HepG2 (cell line): ENCODE data around the gene IL1RL2. TPM values are rescaled to one million over a fixed set of nuclear protein-coding genes. Genes with fewer than 3 reads are reported as not detected.

ENCODE experiments used
- ATAC-seq: fragments of 200-7000 bp; cut with Tn5 transposase; 3 replicates; pipeline ENCODE4 v1.9.1; 2020; ENCODE audit warnings: mild to moderate bottlenecking, moderate library complexity
- BruUV-seq: library from RNA; stranded (reverse); fragments of 400-500 nt; replicated peaks from 2 replicates; lab custom pipeline; 2021; lab: Mats Ljungman, UMichigan
- CTCF ChIA-PET: fragments of 300-600 bp; formaldehyde crosslinking; extraction: SDS; loops from one replicate; lab custom pipeline; 2021; ENCODE audit warnings: low total read pairs, inconsistent platforms, low intra/inter-chr PET ratio; lab: Yijun Ruan, JAX
- POLR2A ChIA-PET: fragments of 350-600 bp; sonication (Branson Sonifier 250); formaldehyde crosslinking; loops from one replicate; lab custom pipeline; 2020; ENCODE audit warnings: antibody characterized with exemption, inconsistent platforms; lab: Yijun Ruan, JAX
- DNase-seq: peaks from one replicate; pipeline ENCODE4 v3.0.0-alpha.2; 2015; ENCODE audit warnings: low spot score
- FAIRE-seq: peaks from 3 replicates; lab custom pipeline; 2011; peaks lifted over from hg19 to GRCh38; lab: Jason Lieb, UNC
- H2AFZ ChIP-seq: one replicate; pipeline ENCODE4 v1.6.1; 2011; ENCODE audit warnings: low read length, inconsistent platforms
- H3K27ac ChIP-seq: fragments of 300-600 bp; 3 replicates; pipeline ENCODE4 v1.8.0; 2011; ENCODE audit warnings: mixed run types, mild to moderate bottlenecking, mixed read lengths, low read length, inconsistent platforms; ENCODE audit not compliant: insufficient read depth; ENCODE audit errors: extremely low read length
- H3K27me3 ChIP-seq, 2 experiments: fragments of 200-600 bp in 1 of 2; 2 replicates in 1 of 2; 3 replicates in 1 of 2; pipeline versions ENCODE4 v1.6.0 to v1.8.0; 2011; ENCODE audit warnings: low read length in 2 of 2, mild to moderate bottlenecking in 2 of 2, moderate library complexity in 2 of 2, inconsistent platforms in 1 of 2; ENCODE audit not compliant: insufficient read depth in 2 of 2, control insufficient read depth in 1 of 2
- H3K36me3 ChIP-seq, 2 experiments: fragments of 200-600 bp in 1 of 2; replicated peaks in 1 of 2; 2 replicates in 1 of 2; 3 replicates in 1 of 2; pipeline versions ENCODE4 v1.5.1 to v1.8.0; 2011; ENCODE audit warnings: low read length in 2 of 2, inconsistent platforms in 1 of 2; ENCODE audit not compliant: insufficient read depth in 2 of 2, control insufficient read depth in 1 of 2
- H3K4me1 ChIP-seq: 2 replicates; pipeline ENCODE4 v1.5.1; 2012; ENCODE audit warnings: low read length, inconsistent platforms; ENCODE audit not compliant: insufficient read depth
- H3K4me2 ChIP-seq: 2 replicates; pipeline ENCODE4 v1.6.0; 2011; ENCODE audit warnings: low read depth, low read length, inconsistent platforms
- H3K4me3 ChIP-seq, 3 experiments: fragments of 200-600 bp in 1 of 3; sonication (generic), shearing (Covaris generic) in 1 of 3; replicated peaks in 1 of 3; 2 replicates each; pipeline ENCODE4 v1.5.1; 2011 to 2016; ENCODE audit warnings: low read length in 3 of 3, inconsistent platforms in 2 of 3, low read depth in 2 of 3, mild to moderate bottlenecking in 2 of 3, control low read depth in 1 of 3, mixed read lengths in 1 of 3; ENCODE audit not compliant: insufficient read depth in 1 of 3
- H3K79me2 ChIP-seq: one replicate; pipeline ENCODE4 v1.6.1; 2011; ENCODE audit warnings: low read length, inconsistent platforms; ENCODE audit not compliant: insufficient read depth
- H3K9ac ChIP-seq: 2 replicates; pipeline ENCODE4 v1.6.0; 2011; ENCODE audit warnings: mild to moderate bottlenecking, low read depth, low read length, inconsistent platforms; ENCODE audit not compliant: insufficient read depth
- H3K9me3 ChIP-seq: 2 replicates; pipeline ENCODE4 v1.5.1; 2012; ENCODE audit warnings: mild to moderate bottlenecking, low read length
- H4K20me1 ChIP-seq: 2 replicates; pipeline ENCODE4 v1.6.0; 2011; ENCODE audit warnings: inconsistent platforms, mild to moderate bottlenecking, low read length, moderate library complexity; ENCODE audit not compliant: insufficient read depth
- ATF7 ChIP-seq, 2 experiments: fragments of 450-650 bp in 1 of 2; sonication (generic) in 1 of 2; formaldehyde crosslinking in 1 of 2; IDR thresholded peaks; 2 replicates each; pipeline versions ENCODE4 v1.4.0 to v1.6.1; 2016 to 2020; ENCODE audit warnings: antibody characterized with exemption in 1 of 2, mild to moderate bottlenecking in 1 of 2, missing genetic modification reagents in 1 of 2
- GPN1 ChIP-seq: sonication (generic); formaldehyde crosslinking; IDR thresholded peaks from 2 replicates; pipeline ENCODE4 v1.5.1; 2020; ENCODE audit warnings: missing genetic modification reagents, borderline replicate concordance
- IRF2 ChIP-seq: IDR thresholded peaks from 2 replicates; pipeline ENCODE4 v1.6.1; 2018; ENCODE audit warnings: missing genetic modification reagents, missing compliant biosample characterization
- KLF6 ChIP-seq: IDR thresholded peaks from 2 replicates; pipeline ENCODE4 v1.8.0; 2016; ENCODE audit warnings: missing biosample characterization, missing genetic modification reagents
- NCOR1 ChIP-seq: fragments of 200-600 bp; sonication (generic); IDR thresholded peaks from 2 replicates; pipeline ENCODE4 v1.7.0; 2017; ENCODE audit warnings: antibody characterized with exemption, low read length, borderline replicate concordance
- NFIB ChIP-seq: sonication (generic); formaldehyde crosslinking; IDR thresholded peaks from 2 replicates; pipeline ENCODE4 v1.9.0; 2021; ENCODE audit warnings: missing genetic modification reagents, mild to moderate bottlenecking, borderline replicate concordance
- NR2F1 ChIP-seq, 2 experiments: fragments of 450-650 bp in 1 of 2; formaldehyde crosslinking in 1 of 2; IDR thresholded peaks; 2 replicates each; pipeline versions ENCODE4 v1.5.0 to v1.6.1; 2016 to 2020; ENCODE audit warnings: mild to moderate bottlenecking in 1 of 2, missing compliant biosample characterization in 1 of 2, missing genetic modification reagents in 1 of 2, moderate library complexity in 1 of 2
- NRL ChIP-seq: sonication (generic); formaldehyde crosslinking; IDR thresholded peaks from 2 replicates; pipeline ENCODE4 v1.5.0; 2020; ENCODE audit warnings: missing genetic modification reagents, mild to moderate bottlenecking, moderate library complexity, borderline replicate concordance
- RXRB ChIP-seq: IDR thresholded peaks from 2 replicates; pipeline ENCODE4 v1.6.1; 2016; ENCODE audit warnings: borderline replicate concordance, missing genetic modification reagents, missing compliant biosample characterization
- SP1 ChIP-seq, 2 experiments: fragments of 450-650 bp in 1 of 2; sonication (generic) in 1 of 2; formaldehyde crosslinking in 1 of 2; IDR thresholded peaks; 2 replicates each; pipeline versions ENCODE4 v1.4.0 to v1.6.1; 2016 to 2020; ENCODE audit warnings: missing genetic modification reagents in 1 of 2
- SYNCRIP ChIP-seq: fragments of 200-400 bp; formaldehyde crosslinking; IDR thresholded peaks from 2 replicates; pipeline ENCODE4 v1.6.1; 2018; ENCODE audit warnings: mild to moderate bottlenecking, low read depth, low read length; ENCODE audit not compliant: insufficient read depth
- ZFP1 ChIP-seq: IDR thresholded peaks from 2 replicates; pipeline ENCODE4 v1.6.1; 2016
- ZNF564 ChIP-seq: sonication (generic); formaldehyde crosslinking; IDR thresholded peaks from 2 replicates; pipeline ENCODE4 v1.8.1; 2023; ENCODE audit warnings: mild to moderate bottlenecking, missing genetic modification reagents
- WGBS: methylation state at CpG from one replicate; pipeline ENCODE4 v1.1.6; 2017; ENCODE audit warnings: low lambda C conversion rate; 5-methylcytosine and 5-hydroxymethylcytosine counted together
- in situ Hi-C: cut with HindIII; loops from 2 replicates; pipeline ENCODE4 v1.10.0; 2017; ENCODE audit warnings: low pct_unique_long_range_greater_than_20kb; ENCODE audit not compliant: extremely low pct_ligation_motif_present
- intact Hi-C: fragments of 100-400 bp; cut with micrococcal nuclease; formaldehyde crosslinking; loops from one replicate; pipeline ENCODE4 v1.10.0; 2022; ENCODE audit not compliant: unreplicated experiment
- polyA plus RNA-seq, 8 experiments: library from polyadenylated mRNA; depleted of rRNA in 3 of 8; stranded (reverse) in 7 of 8; unstranded in 1 of 8; fragments of >200 nt; fragmentation: Illumina TruSeq in 4 of 8; extraction: Trizol in 4 of 8; gene quantifications; 2 replicates each; pipeline versions ENCODE4 v1.2.1 to v1.2.3, GENCODE V29; 2011 to 2016; ENCODE audit warnings: low read depth in 4 of 8, missing spikeins in 1 of 8, mixed read lengths in 1 of 8; ENCODE audit not compliant: insufficient read depth in 1 of 8
- total RNA-seq, 5 experiments: library from RNA; depleted of rRNA; stranded (reverse); fragments of >200 nt; fragmentation: Illumina TruSeq; extraction: Trizol; gene quantifications; 2 replicates each; pipeline ENCODE4 v1.2.3, GENCODE V29; 2016; ENCODE audit warnings: low read depth in 1 of 5

IL1RL2 gene
- total and polyA plus RNA-seq, 2 of the 13 experiments (the other 11 are each of a cell fraction or from before 2014, with no cell fraction given) = 0.03 TPM; not detected in 1

GRCh38 chr2:102253140-102253752, 66.4 kb downstream of the IL1RL2 start (continued):
- TF ChIP-seq SP1 (IDR thresholded peaks at IDR 0.05) (no peak), SP1 (CRISPR knock-in tag; IDR thresholded peaks at IDR 0.05) (no peak), KLF6 (CRISPR knock-in tag) (no peak), NR2F1 (CRISPR knock-in tag; IDR thresholded peaks at IDR 0.05) (no peak)

GRCh38 chr2:102253753-102254150, 66.9 kb downstream of the IL1RL2 start:
- no peak for FAIRE-seq
- BruUV-seq = no TSS peak
- no peak for ATAC-seq

DNA sequence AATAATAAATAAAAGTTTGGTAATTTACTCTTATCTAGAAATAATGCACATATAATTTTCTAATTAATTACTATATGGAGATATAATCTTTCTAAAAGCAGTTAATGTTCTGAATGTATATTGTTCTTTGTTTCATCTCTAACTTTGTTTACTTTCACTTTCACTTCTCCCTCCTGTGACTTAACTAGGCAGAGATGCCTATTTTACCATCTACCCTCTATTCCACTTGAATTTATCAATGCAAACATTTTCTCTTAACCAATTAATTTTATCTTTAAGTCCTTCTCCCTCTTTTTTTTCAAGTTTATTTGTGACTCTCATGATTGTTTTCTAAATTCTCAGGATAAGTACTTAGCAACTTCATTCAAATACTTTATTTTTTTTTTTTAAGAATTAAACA, 69.5 kb downstream of the IL1RL2 start:
- peak overlapping the region; percentile 38; the same call in 1 of the 2 replicates for H3K4me2 ChIP-seq
- H3K9ac ChIP-seq = no peak overlapping the region
- no peak for DNase-seq
- CTCF ChIA-PET = no interaction called here
- H3K4me3 ChIP-seq = peak overlapping the region in 1 of 3 experiments; percentile 4; a peak in 1 of 6 replicates
- no peaks in the 10 kb centered on the region for H4K20me1 ChIP-seq
- POLR2A ChIA-PET = no interaction called here
- H3K36me3 ChIP-seq = no peaks in the 10 kb centered on the region
- no peak for FAIRE-seq
- H3K79me2 ChIP-seq = no peaks in the 10 kb centered on the region
- intact Hi-C loops = no loop called here
- no peak for ATAC-seq
- H3K4me1 ChIP-seq = peaks cover 4% of the 10 kb centered on the region
- no TSS peak for BruUV-seq
- peak; percentile 79; the same call in 1 of the 2 replicates for TF ChIP-seq IRF2 (CRISPR knock-in tag)
- no peak for TF ChIP-seq SYNCRIP
- TF ChIP-seq RXRB = no peak
- in situ Hi-C loops = no loop called here
- no peaks in the 10 kb centered on the region for H3K9me3 ChIP-seq
- H2AFZ ChIP-seq = no peak overlapping the region
- H3K27me3 ChIP-seq = peaks cover 0 to 32% of the 10 kb centered on the region in 2 experiments; a peak in 4 of 5 replicates
- no peak overlapping the region for H3K27ac ChIP-seq

More at GRCh38 chr2:102253753-102254150, 66.9 kb downstream of the IL1RL2 start:
- no peak for TF ChIP-seq GPN1 (CRISPR knock-in tag)
- TF ChIP-seq NRL = no peak
- no peak for TF ChIP-seq NFIB (CRISPR knock-in tag)
- no peak for TF ChIP-seq NCOR1
- no peak for TF ChIP-seq ATF7 (IDR thresholded peaks at IDR 0.05)
- TF ChIP-seq ATF7 (CRISPR knock-in tag; IDR thresholded peaks at IDR 0.05) = no peak
- TF ChIP-seq ZFP1 (CRISPR knock-in tag) = no peak
- no peak for TF ChIP-seq ZNF564 (CRISPR knock-in tag)
- under 1% methylated on average over 2 of the region's 2 CpGs for WGBS
- intact Hi-C loops (loop anchor here (5.0 kb wide), 1 partner anchor 189 kb away; no protein-coding TSS in a partner anchor), in situ Hi-C loops (loop anchor here (5.0 kb wide), 2 partner anchors 104 to 189 kb away; partner anchors contain the start of gene IL18R1)
- ChIA-PET POLR2A (no interaction called here), CTCF (no interaction called here)
- no peak for DNase-seq
- Histone ChIP-seq H3K4me3 (no peak overlapping the region), H2AFZ (no peak overlapping the region), H3K27me3 (peaks cover 2 to 50% of the 10 kb centered on the region in 2 experiments; a peak in 4 of 5 replicates), H3K4me1 (peaks cover 7% of the 10 kb centered on the region), H3K4me2 (no peak overlapping the region), H3K9ac (no peak overlapping the region), H4K20me1 (no peaks in the 10 kb centered on the region), H3K9me3 (no peaks in the 10 kb centered on the region), H3K27ac (no peak overlapping the region), H3K79me2 (no peaks in the 10 kb centered on the region), H3K36me3 (no peaks in the 10 kb centered on the region)
